ENCODE results near the gene PPDPF. TPM values are rescaled to one million over a fixed set of nuclear protein-coding genes. Genes with fewer than 3 reads are reported as not detected.
"Not testable (repeated sequence)": the region's sequence is repeated elsewhere in the genome, so short reads cannot be mapped to it uniquely, and the experiment has no call there.

Gene PPDPF
- total and polyA plus RNA-seq, 12 donors: 7.4 to 193 (median 81.3) TPM

DNA sequence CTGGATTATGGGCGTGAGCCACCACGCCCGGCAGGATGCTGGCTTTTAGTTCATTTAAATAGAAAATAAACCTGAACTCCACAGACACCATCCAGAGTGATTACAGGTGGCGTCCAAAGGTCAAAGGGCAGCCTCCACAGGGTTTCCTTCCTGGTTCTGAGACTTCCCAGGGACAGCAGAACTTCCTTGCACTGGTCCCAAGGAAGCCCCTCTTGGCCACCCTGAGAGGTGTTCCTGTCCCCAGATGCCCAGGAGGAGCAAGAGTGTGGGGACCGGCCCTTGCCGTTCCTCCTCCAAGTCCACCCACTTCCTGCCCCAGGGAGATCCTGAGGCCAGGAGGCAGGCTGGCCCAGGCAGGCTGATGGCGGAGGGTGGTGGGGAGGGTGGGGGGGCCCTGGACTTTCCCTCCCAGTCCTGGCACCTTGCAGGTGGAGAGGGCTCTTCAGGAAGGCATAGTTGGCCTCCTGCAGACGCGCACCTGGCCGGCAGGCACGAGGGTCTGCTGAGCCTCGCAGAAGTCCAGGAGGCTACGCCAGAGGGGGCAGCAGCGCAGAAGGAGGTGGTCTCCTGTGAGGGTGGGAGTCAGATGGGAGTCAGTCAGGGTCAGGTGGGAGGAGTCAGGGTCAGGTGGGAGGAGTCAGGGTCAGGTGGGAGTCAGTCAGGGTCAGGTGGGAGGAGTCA, 38.4 kb downstream of the PPDPF start:
- Histone ChIP-seq H3K27ac (no peak overlapping the region), H3K9me3 (replicated peaks in 1 of 3) (no peaks in the 10 kb centered on the region), H3K27me3 (no peaks in the 10 kb centered on the region), H3K4me3 (no peak overlapping the region), H3K4me1 (replicated peaks in 1 of 2) (peaks cover 0 to under 1% of the 10 kb centered on the region in 2 donors), H3K36me3 (replicated peaks in 1 of 2) (peaks cover 0 to 32% of the 10 kb centered on the region in 2 donors)
- 95 to 99% (median 96%) methylated on average over 11 to 14 of the region's 14 CpGs for WGBS, 4 donors
- no peak for TF ChIP-seq POLR2A (IDR thresholded peaks at IDR 0.05)
- TF ChIP-seq, protein P1, sequence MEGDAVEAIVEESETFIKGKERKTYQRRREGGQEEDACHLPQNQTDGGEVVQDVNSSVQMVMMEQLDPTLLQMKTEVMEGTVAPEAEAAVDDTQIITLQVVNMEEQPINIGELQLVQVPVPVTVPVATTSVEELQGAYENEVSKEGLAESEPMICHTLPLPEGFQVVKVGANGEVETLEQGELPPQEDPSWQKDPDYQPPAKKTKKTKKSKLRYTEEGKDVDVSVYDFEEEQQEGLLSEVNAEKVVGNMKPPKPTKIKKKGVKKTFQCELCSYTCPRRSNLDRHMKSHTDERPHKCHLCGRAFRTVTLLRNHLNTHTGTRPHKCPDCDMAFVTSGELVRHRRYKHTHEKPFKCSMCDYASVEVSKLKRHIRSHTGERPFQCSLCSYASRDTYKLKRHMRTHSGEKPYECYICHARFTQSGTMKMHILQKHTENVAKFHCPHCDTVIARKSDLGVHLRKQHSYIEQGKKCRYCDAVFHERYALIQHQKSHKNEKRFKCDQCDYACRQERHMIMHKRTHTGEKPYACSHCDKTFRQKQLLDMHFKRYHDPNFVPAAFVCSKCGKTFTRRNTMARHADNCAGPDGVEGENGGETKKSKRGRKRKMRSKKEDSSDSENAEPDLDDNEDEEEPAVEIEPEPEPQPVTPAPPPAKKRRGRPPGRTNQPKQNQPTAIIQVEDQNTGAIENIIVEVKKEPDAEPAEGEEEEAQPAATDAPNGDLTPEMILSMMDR (IDR thresholded peaks at IDR 0.05): no peak
- intact Hi-C loops (cut with DNase I): no loop called here
- DNase-seq: no peak

GRCh38 chr20:63559485-63560332, 39.1 kb downstream of the PPDPF start:
- peaks cover 0 to 35% of the 10 kb centered on the region in 2 donors for H3K36me3 ChIP-seq (replicated peaks in 1 of 2)
- H3K9me3 ChIP-seq (replicated peaks in 1 of 3); intact Hi-C loops (cut with DNase I); H3K27me3 ChIP-seq; H3K4me3 ChIP-seq; H3K27ac ChIP-seq; DNase-seq; H3K4me1 ChIP-seq (replicated peaks in 1 of 2): not testable (repeated sequence)
- 91 to 98% (median 95%) methylated on average over 7 to 30 of the region's 31 CpGs for WGBS, 4 donors

DNA sequence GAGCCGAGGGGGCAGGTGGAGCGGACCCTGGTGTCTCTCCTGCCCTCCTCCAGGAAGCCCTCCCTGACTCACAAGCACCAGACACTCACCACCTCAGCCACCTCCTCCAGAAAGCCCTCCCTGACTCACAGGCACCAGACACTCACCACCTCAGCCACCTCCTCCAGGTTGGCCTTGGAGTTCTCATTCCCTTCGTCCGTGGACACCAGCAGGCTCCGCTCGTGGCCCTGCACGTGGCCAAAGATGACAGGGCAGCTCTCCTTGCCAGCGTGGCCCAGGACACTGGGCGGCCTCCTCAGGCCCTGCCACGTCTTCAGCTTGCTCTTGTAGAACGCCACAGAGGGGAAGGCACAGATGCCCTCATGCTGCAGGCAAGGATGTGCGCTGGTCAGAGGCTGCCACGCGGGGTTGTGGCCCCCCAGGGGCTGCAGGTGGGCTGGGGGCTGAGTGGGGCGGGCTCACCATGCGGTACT, 39.8 kb downstream of the PPDPF start:
- H3K36me3 ChIP-seq (replicated peaks in 1 of 2): peaks cover 0 to 42% of the 10 kb centered on the region in 2 donors
- DNase-seq: no peak
- H3K27ac ChIP-seq: no peak overlapping the region
- H3K4me3 ChIP-seq: no peak overlapping the region
- H3K9me3 ChIP-seq (replicated peaks in 1 of 3): no peaks in the 10 kb centered on the region
- H3K4me1 ChIP-seq (replicated peaks in 1 of 2): no peaks in the 10 kb centered on the region
- intact Hi-C loops (cut with DNase I): no loop called here
- TF ChIP-seq POLR2A (IDR thresholded peaks at IDR 0.05): no peak
- TF ChIP-seq, protein P1 (IDR thresholded peaks at IDR 0.05): no peak
- WGBS, 4 donors: 83 to 95% (median 91%) methylated on average over 6 to 16 of the region's 16 CpGs
- H3K27me3 ChIP-seq: no peaks in the 10 kb centered on the region

DNA sequence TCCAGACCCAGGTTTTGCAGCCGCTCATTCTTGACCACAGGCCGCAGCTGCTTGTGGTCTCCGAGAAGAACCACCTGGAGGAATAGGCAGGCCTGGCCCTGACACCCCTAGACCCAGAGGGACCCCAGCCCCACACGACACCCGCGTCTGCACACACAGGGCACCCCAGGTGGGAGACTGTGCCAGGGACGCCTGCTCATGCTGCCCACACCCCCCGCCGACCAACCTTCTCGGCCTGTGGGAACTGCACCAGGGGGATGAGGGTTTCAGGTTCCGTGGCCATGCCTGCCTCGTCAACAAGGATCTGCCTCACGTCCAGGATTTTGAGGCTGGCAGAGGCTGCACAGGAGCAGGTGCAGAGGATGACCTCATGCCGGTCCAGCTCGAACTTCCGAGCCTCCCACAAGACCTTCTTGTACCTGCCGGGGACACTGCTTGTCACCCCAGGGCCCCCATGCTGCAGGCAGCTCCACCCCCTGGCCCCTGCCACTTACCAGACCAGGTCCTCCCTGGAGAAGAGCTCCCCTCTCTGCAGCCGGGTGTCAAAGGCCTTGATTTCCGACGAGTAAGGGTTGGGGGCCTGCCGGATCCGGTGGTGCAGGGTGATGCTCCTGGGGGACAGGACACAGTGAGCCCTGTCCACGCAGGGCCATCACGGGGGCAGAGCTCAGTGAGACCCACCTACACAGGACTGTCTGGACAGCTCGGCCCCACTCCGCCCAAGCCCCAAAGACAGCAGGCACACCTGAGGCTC, 40.5 kb downstream of the PPDPF start:
- no peak for TF ChIP-seq POLR2A (IDR thresholded peaks at IDR 0.05)
- TF ChIP-seq, protein P1 (IDR thresholded peaks at IDR 0.05): no peak
- no peak for DNase-seq
- Histone ChIP-seq H3K4me3 (no peak overlapping the region), H3K36me3 (replicated peaks in 1 of 2) (peaks cover 0 to 42% of the 10 kb centered on the region in 2 donors), H3K9me3 (replicated peaks in 1 of 3) (no peaks in the 10 kb centered on the region), H3K4me1 (replicated peaks in 1 of 2) (no peaks in the 10 kb centered on the region), H3K27ac (no peak overlapping the region), H3K27me3 (no peaks in the 10 kb centered on the region)
- WGBS, 4 donors: 92 to 95% (median 93%) methylated on average over 6 to 26 of the region's 26 CpGs
- intact Hi-C loops (cut with DNase I): no loop called here
